Measurements from ENCODE around the gene ZSWIM8. TPM values are rescaled to one million over a fixed set of nuclear protein-coding genes. Genes with fewer than 3 reads are reported as not detected.
A peak's percentile ranks its signal among the peaks of the same experiment; 100 is the strongest.
"Not testable (repeated sequence)": the region's sequence is repeated elsewhere in the genome, so short reads cannot be mapped to it uniquely, and the experiment has no call there.

ZSWIM8 gene
- total RNA-seq, 1 donor from 2014 or later = 45.3 TPM

DNA sequence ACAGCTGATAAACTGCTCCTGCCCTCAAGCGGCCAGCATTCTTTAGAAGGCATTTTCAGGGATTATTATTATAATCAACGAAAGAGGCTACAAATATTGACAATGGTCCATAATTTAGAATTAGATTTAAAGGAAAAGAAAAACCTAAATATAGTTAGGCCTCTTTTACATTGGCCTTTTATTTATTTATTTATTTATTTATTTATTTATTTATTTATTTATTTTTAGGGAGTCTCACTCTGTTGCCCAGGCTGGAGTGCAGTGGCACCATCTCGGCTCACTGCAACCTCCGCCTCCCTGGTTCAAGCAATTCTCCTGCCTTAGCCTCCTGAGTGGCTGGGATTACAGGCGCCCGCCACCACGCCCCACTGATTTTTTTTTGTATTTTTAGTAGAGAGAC lies 43.7 kb downstream of the ZSWIM8 start:
- ATAC-seq; DNase-seq (ENCODE audit: missing footprints); intact Hi-C loops (cut with DNase I): not testable (repeated sequence)

DNA sequence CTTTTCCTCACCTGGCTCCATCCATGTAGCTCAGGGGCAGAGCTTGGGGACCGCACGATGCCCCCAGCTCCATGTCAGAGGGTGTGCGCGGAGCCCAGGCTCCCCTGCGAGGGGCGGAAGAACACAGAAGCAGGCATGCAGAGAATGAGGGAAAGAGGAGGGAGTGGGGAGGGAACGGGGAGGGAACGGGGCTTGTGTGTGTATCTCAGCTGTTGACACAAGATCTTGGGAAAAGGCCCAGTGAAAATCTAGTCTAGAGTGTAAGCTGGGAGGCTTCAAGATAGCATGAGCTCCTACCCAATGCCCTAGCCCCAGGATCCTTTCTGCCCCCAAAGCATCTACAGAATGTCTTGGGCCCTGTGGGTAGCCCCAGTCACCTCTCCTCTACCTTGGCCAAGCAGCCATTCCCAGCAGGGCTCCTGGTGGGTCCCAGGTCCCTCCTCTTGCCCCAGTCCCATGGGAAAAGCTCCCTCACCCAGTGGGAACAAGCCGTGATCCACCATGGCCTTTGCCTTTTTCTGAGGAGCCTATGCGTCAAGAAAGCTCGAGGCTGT lies 51.1 kb downstream of the ZSWIM8 start:
- intact Hi-C loops (cut with DNase I) = no loop called here
- no peak for DNase-seq (ENCODE audit: missing footprints)
- ATAC-seq = no peak

DNA sequence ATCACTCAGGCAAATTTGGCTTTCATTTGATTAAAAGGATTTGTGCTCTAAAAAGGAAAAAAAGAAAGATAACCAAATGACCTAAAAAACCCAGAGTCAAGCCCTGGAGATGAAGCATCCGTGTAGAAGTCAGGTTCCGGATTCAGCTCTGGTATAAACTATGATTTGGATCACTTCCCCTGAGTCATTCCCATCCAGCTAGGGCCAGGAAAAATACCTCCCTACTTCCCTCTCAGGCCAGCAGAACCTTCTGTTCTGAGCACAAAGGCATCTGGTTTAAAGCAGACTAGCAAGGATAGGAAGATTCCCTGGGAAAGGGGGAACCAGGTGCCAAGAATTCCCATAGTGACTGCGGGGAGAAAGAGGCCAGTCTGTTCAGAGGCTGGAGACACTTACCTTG lies 51.7 kb downstream of the ZSWIM8 start:
- DNase-seq (ENCODE audit: missing footprints) (no peak), ATAC-seq (no peak)
- intact Hi-C loops (cut with DNase I) = no loop called here

DNA sequence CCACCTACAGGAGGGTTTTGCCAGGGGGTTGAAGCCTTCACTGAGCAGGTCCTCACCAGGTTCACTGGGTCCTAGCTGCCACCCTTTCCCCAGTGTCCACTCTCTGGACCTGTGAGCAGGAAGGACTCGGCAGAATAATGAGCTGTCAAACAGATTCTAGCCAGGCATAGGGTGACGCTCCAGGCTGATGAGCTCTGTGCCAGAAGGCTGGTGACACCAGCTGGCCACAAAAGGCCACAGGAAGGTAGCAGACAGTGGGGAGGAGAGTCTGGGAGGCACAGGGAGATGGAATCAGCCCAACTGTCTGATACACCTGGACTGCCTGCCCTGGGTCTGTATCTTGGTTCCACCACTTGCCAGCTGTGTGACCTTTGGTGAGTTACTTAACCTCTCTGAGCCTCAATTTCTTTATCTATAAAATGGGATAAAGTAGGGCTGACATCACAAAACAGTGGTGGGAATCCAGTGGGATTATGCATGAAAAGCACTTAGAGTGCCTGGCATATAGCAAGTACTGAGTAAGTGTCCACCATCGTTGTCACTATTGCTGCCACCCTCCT lies 52.7 kb downstream of the ZSWIM8 start:
- intact Hi-C loops (cut with DNase I) = no loop called here

DNA sequence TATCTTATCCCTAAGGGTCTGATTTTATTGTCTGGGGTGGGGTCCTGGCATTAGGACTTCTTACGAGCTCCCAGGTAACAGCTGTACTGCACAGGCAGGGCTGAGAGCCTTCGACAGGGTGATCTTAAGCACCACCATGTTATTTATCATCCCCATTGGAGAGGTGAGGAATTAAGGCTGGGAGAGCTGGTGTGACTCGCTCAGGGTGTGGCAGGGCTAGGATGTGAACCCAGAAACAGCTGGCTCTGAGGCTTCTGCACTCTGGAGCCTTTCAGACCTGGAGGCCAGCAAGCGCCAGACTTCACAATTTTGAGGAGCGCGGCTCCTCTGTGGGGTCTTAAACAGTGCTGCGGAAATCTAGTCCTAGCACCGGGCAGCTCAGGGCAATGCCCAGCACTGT lies 53.4 kb downstream of the ZSWIM8 start:
- DNase-seq (ENCODE audit: missing footprints) = no peak
- intact Hi-C loops (cut with DNase I) = no loop called here
- no peak for ATAC-seq

More for the DNA sequence above, 52.7 kb downstream of the ZSWIM8 start:
- no peak for DNase-seq (ENCODE audit: missing footprints)
- no peak for ATAC-seq

DNA sequence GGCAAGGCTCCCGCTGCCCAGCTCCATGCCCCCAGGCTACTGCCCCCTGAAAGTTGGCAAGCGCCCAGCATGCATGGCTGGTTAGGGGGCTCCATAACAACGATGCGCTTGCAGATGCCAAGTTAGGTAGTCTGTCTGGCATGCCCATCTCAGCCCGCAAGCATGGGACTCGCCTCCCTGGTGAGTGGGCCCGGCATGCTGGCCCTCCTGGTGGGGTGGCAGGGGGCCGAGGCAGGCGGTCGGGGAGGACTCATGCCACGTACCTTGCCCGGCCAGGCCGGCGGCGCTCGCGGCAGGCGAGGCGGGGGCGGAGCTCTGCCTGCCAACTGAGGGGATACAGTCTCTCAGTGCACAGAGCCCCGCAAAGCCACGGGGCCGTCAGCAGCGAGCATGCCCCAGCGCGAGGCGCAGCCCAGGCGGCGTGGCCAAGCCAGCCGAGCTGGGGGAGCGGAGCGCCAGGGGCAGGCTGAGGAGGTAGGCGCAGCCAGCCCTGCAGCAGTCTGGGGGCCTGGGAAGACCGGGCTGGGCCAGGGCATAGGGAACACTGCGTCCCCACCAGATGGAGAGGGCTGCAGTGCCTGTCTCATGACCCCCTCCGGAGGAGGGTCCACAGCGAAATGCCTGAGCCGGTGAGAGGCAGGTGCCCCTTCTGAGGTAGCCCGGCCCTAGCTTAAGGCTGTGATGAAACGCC lies 54.0 kb downstream of the ZSWIM8 start:
- intact Hi-C loops (cut with DNase I) = no loop called here
- no peak for ATAC-seq
- no peak for DNase-seq (ENCODE audit: missing footprints)

DNA sequence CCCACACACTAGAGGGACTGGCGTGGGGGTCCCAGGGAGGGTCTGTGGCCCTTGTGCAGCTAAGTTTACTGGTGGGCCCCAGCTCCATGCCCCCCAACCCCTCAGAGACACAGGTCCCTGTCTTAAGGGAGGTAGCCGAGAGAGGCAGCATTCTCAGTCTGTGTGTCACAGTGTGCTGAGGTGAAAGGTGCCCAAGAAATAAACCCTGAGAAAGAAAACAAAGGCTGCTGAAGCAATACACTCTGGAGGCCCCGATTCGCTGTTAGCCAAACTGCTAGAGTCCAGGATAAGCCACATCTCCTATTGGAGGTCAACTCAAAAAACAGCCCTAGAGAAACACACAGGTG lies 54.6 kb downstream of the ZSWIM8 start:
- DNase-seq (ENCODE audit: missing footprints) = no peak
- intact Hi-C loops (cut with DNase I) = no loop called here
- ATAC-seq = no peak

DNA sequence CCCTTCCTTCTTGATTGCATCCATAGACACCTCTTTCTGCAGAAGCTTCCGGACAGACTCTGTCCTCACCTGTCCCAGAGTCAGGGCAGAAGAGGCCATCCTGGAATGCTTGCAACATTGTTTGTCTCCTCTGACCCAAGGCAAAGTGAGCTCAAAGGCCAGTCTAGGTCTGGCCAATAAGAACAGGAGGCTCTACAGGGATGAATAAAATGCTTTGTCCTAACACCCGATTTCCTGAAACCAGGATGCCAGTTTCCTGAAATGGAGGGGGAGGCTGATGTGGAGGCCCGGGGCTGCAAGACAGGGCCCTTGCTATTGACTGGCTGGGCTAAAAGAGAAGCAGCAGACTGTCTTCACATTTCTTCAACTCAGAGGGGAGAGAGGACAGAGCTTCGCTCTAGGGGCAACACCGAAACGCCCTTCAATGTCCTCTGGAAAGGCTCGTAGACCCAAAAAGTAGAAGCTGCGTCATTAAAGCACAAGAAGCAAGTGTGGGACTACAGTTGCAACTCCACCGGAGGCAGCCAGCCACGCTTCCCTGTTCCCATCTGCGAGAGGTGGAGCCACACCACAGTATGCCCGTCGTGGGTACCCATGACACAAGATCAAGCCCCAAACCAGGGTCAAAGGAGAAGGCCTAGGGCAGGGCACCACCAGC lies 55.1 kb downstream of the ZSWIM8 start:
- intact Hi-C loops (cut with DNase I) = no loop called here
- no peak for DNase-seq (ENCODE audit: missing footprints)
- ATAC-seq = no peak

DNA sequence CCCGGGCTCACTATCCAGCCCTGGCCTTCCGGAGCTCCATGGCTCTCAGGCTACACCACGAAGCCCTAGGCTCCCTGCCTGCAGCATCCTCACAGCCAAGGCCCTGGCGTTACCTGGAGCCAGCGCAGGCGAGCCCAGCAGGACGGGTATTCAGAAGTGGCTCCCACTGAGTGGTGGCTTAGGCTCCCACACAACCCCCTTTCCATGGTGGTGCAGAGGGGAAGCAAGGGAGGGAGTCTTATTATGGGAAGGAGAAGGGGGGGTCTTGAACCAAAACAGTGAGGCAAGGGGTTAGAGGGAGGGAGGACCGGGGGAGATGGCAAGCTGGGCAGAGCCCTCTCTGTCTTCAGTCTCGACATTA lies 55.6 kb downstream of the ZSWIM8 start:
- intact Hi-C loops (cut with DNase I) = no loop called here
- ATAC-seq (no peak), DNase-seq (ENCODE audit: missing footprints) (no peak)

DNA sequence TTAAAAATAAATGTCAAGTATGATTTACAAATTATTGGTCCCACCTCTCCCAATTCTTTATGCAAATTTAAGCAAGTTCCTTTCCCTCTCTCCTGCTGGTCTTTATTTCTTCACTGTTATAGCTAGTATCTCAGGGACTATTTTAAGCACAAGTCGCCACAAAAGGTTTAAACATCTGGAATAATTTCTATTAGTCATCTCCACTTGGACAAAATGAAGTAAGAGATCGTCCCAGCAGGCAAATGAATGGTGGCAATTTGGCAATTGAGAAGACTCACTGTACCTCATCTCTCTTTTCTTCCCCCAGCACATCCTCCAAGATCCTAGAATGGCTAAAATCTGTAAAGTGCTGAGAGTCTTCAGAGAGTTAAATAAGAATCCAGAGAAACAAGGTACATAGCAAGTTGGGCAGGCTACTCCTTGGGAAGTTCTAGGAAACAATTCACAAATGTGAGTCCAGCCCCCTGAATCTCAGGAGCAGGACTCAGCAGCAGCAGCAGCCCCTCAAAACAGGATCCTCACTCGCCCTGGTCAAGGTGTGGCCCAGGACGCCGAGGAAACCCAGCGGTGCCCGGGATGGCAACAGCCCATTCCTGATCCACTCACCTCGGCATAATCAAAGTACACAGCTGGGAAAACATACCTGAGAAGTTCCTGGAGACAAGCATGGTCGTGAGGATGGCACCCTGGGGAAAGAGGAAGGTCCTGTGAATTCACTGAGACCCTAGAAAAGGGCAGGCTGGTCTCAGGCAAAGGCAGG lies 56.3 kb downstream of the ZSWIM8 start:
- ATAC-seq = no peak
- intact Hi-C loops (cut with DNase I) = no loop called here
- DNase-seq (ENCODE audit: missing footprints) = no peak

DNA sequence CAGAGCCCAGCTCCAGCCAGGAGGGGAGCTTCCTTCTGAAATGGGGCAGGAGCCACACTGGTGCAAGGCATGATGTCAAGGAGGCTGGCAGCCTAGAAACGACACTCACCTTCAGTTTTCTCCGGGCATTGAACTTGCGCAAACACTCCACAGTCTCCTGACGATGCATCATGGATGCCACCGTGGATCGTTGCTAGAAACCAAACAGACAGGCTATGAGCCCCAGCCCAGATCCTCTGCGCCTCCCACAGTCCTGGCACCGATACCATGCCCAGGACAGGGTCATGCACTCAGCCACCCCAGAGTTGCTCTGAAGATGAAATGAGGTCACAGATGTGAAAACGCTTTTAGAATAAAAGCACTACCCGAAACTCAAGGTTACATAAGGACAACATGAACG lies 56.9 kb downstream of the ZSWIM8 start:
- no peak for DNase-seq (ENCODE audit: missing footprints)
- ATAC-seq = no peak
- intact Hi-C loops (cut with DNase I) = no loop called here

DNA sequence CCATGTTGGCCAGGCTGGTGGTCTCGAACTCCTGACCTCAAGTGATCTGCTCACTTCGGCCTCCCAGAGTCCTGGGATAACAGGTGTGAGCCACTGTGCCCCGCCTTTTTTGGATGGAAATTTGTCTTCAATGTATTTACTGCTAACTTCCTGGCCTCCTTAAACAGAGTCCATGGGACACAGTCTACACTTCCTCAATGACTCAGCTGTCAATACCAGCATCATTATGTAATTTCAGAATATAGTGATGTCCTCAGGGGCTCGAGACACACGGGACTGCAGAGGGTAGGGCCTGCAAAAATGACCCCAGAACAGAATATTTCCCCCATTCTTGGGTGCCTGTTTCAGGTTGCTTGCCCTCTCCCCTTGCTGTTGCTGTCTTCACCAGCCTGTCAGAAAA lies 57.9 kb downstream of the ZSWIM8 start:
- DNase-seq (ENCODE audit: missing footprints) (no peak), ATAC-seq (no peak)
- intact Hi-C loops (cut with DNase I) = no loop called here

DNA sequence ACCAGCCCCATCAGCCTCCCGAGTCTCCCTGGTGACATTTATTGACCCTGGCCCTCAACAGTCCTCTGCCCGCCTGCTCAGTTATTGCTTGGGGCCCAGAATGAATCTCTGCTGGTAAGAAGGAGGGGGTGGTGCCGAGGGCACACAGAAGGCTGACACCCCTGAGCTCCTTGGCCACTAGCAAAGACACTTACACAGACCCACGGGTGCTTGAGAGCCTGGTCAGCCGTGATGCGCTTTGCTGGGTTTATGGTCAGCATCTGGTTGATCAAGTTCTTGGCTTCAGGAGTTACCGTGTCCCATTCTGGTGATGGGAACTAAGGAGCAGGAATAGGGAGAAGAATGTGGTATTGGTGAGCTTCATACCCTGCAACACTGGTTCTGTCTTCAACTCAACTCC lies 61.6 kb downstream of the ZSWIM8 start:
- intact Hi-C loops (cut with DNase I) = no loop called here
- ATAC-seq = no peak
- no peak for DNase-seq (ENCODE audit: missing footprints)

DNA sequence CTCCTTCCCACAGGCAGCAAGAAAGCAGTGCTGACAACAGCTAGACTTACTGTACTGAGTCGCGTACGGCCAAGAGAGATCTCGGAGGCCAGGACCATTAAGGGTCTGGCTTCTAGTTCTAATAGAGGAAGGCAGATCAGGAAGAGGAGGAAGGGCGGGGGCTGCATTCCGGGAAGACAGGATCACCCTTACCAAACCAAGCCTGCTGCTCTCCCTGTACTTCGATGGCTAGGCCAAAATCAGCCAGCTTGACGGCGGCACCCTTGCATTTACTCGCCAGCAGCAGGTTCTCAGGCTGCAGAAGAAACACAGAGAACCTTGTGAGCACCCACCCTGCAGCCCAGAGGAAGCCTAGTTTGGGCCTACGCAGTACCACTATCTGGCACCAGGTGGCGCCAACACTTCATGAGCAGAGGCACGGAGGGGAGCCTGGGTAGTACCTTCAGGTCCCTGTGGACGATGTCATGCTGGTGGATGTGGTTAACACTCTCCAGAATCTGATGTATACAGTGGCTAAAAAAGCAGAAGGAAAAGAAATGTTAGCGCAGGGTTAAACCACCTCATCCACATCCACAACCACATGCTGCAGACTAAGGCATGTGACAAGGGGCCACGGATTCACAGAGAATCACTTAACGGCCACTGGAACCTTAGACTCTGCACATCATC lies 63.5 kb downstream of the ZSWIM8 start:
- intact Hi-C loops (cut with DNase I) = loop anchor here (1.0 to 2.0 kb wide), 2 partner anchors 30 to 92 kb away; no protein-coding TSS in a partner anchor
- peak; percentile 89 for DNase-seq (ENCODE audit: missing footprints)
- peak; percentile 83 for ATAC-seq

DNA sequence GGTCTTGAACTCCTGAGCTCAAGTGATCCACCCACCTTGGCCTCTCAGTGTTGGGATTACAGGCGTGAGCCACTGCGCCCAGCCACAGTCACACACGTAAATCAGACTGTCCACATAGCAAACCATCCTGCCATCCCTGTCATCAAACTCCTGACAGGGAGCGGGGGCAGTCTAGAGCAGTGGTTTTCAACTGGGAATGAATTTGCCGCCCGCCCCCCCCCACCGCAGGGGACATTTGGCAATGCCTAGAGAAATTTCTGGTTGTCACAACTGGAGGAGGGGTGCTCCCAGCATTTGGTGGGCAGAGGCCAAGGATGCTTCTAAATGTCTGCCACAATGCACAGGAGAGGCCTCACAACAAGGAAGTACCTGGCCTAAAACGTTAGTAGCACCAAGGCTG lies 64.8 kb downstream of the ZSWIM8 start:
- ATAC-seq (no peak), DNase-seq (ENCODE audit: missing footprints) (no peak)
- intact Hi-C loops (cut with DNase I) = no loop called here

DNA sequence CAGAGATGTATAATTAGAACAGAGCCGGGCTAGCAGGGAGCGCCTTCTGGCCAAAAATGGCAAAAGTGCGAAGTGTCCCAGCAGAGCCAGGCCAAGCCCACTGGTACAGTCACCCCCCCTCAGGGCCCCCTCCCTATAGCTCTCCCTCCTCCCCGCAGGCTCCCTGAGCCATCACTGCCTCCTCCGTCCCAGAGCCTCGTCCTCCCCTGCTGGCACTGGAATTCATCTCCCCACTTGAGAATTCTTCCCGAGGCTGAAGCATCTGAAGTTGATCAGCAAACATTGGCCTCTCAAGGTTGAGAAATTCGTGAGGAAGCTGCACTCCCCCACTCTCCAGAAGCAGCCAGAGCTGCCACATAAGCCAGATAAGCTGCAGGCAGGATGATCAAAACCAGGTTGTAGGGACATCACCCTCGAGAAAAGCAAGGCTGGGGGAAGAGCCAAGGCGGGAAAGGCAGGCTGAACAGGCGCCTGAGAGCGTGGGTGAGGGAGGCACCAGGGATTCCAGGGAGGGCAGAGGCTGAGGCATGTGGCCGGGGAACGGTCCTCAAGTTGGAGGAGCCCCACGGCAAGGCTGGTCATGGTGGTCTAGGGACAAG lies 65.6 kb downstream of the ZSWIM8 start:
- ATAC-seq = peak; percentile 29
- DNase-seq (ENCODE audit: missing footprints) = no peak
- intact Hi-C loops (cut with DNase I) = no loop called here
